GM23338 (cell line): ENCODE measurements around the gene BATF3. TPM values are rescaled to one million over a fixed set of nuclear protein-coding genes. Genes with fewer than 3 reads are reported as not detected.
A peak's percentile ranks its signal among the peaks of the same experiment; 100 is the strongest.

Experiments
- ATAC-seq: fragments of 200-7000 bp; cut with Tn5 transposase; 3 replicates; pipeline ENCODE4 v1.9.1; 2020
- DNase-seq: peaks from one replicate; pipeline ENCODE4 v3.0.0-alpha.2; 2015; ENCODE audit warnings: low spot score
- H2AFZ ChIP-seq: fragments of 200-600 bp; sonication (generic); 2 replicates; pipeline ENCODE4 v1.8.0; 2016; ENCODE audit warnings: antibody characterized with exemption, mild to moderate bottlenecking, moderate library complexity
- H3F3A ChIP-seq: fragments of 200-600 bp; sonication (generic); replicated peaks from 2 replicates; pipeline ENCODE4 v1.8.0; 2017; ENCODE audit warnings: antibody characterized with exemption, mixed run types, low read depth
- H3K27ac ChIP-seq: fragments of 200-600 bp; sonication (generic); 2 replicates; pipeline ENCODE4 v1.6.1; 2016; ENCODE audit warnings: low read depth
- H3K27me3 ChIP-seq: fragments of 200-600 bp; sonication (generic); 2 replicates; pipeline ENCODE4 v1.8.0; 2016; ENCODE audit warnings: mild to moderate bottlenecking, mixed run types, moderate library complexity; ENCODE audit not compliant: insufficient read depth
- H3K36me3 ChIP-seq: fragments of 200-600 bp; sonication (generic); 2 replicates; pipeline ENCODE4 v1.8.0; 2016; ENCODE audit warnings: mild to moderate bottlenecking; ENCODE audit not compliant: insufficient read depth
- H3K4me1 ChIP-seq: fragments of 200-600 bp; sonication (generic); 2 replicates; pipeline ENCODE4 v1.8.0; 2016; ENCODE audit warnings: mild to moderate bottlenecking, moderate library complexity; ENCODE audit not compliant: insufficient read depth
- H3K4me2 ChIP-seq: fragments of 200-600 bp; sonication (generic); 2 replicates; pipeline ENCODE4 v1.7.1; 2017; ENCODE audit warnings: mixed run types
- H3K4me3 ChIP-seq: fragments of 200-600 bp; sonication (generic); 2 replicates; pipeline ENCODE4 v1.6.1; 2016; ENCODE audit warnings: mixed run types
- H3K79me2 ChIP-seq: fragments of 200-600 bp; sonication (generic); replicated peaks from 2 replicates; pipeline ENCODE4 v1.8.0; 2017; ENCODE audit warnings: mild to moderate bottlenecking; ENCODE audit not compliant: insufficient read depth
- H3K9me2 ChIP-seq: fragments of 200-600 bp; sonication (generic); 2 replicates; pipeline ENCODE4 v1.8.0; 2017; ENCODE audit not compliant: insufficient read depth
- H4K20me1 ChIP-seq: fragments of 200-600 bp; sonication (generic); replicated peaks from 2 replicates; pipeline ENCODE4 v1.8.0; 2017; ENCODE audit warnings: mild to moderate bottlenecking; ENCODE audit not compliant: insufficient read depth
- H3K27ac Mint-ChIP-seq: 2 replicates; pipeline ENCODE4 v1.8.0; 2020; ENCODE audit warnings: inconsistent platforms, mild to moderate bottlenecking, moderate library complexity, mixed read lengths
- H3K27me3 Mint-ChIP-seq: 3 replicates; pipeline ENCODE4 v1.8.0; 2022; ENCODE audit warnings: low read depth, mild to moderate bottlenecking, moderate library complexity, mixed read lengths, inconsistent platforms; ENCODE audit not compliant: insufficient read depth, poor library complexity
- H3K36me3 Mint-ChIP-seq: 3 replicates; pipeline ENCODE4 v1.8.0; 2021; ENCODE audit warnings: low read depth, mild to moderate bottlenecking, inconsistent platforms, moderate library complexity, mixed read lengths
- H3K4me1 Mint-ChIP-seq: 3 replicates; pipeline ENCODE4 v1.8.0; 2020; ENCODE audit warnings: mild to moderate bottlenecking, inconsistent platforms, mixed read lengths
- H3K4me3 Mint-ChIP-seq: 3 replicates; pipeline ENCODE4 v1.8.0; 2021; ENCODE audit warnings: moderate library complexity, mild to moderate bottlenecking, inconsistent platforms, mixed read lengths
- H3K9me3 Mint-ChIP-seq: 3 replicates; pipeline ENCODE4 v1.8.0; 2020; ENCODE audit warnings: moderate library complexity, mild to moderate bottlenecking, inconsistent platforms, mixed read lengths
- CREB1 ChIP-seq: fragments of 250-450 bp; sonication (Bioruptor Pico); IDR thresholded peaks from 2 replicates; pipeline ENCODE4 v1.5.0; 2020; ENCODE audit warnings: low read depth, mild to moderate bottlenecking, moderate library complexity
- EZH2 ChIP-seq: fragments of 200-600 bp; sonication (generic); IDR thresholded peaks from one replicate; pipeline ENCODE4 v1.8.0; 2017; ENCODE audit warnings: antibody characterized with exemption, mild to moderate bottlenecking, low read depth; ENCODE audit not compliant: unreplicated experiment
- EZH2phosphoT487 ChIP-seq: fragments of 200-600 bp; sonication (generic); IDR thresholded peaks from one replicate; pipeline ENCODE4 v1.8.1; 2018; ENCODE audit warnings: antibody characterized with exemption; ENCODE audit not compliant: unreplicated experiment
- JUNB ChIP-seq: IDR thresholded peaks from one replicate; pipeline ENCODE4 v1.6.1; 2016; ENCODE audit warnings: antibody characterized with exemption; ENCODE audit not compliant: unreplicated experiment
- NANOG ChIP-seq: IDR thresholded peaks from 2 replicates; pipeline ENCODE4 v1.6.1; 2016; ENCODE audit warnings: antibody characterized with exemption, borderline replicate concordance
- POLR2AphosphoS5 ChIP-seq: IDR thresholded peaks from 2 replicates; pipeline ENCODE4 v1.6.1; 2016; ENCODE audit warnings: antibody characterized with exemption, low read depth
- REST ChIP-seq: IDR thresholded peaks from one replicate; pipeline ENCODE4 v1.6.1; 2018; ENCODE audit warnings: antibody characterized with exemption; ENCODE audit not compliant: unreplicated experiment
- STAT1 ChIP-seq: IDR thresholded peaks from one replicate; pipeline ENCODE4 v1.6.1; 2016; ENCODE audit warnings: antibody characterized with exemption; ENCODE audit not compliant: unreplicated experiment
- ZNF114 ChIP-seq: fragments of 250-450 bp; sonication (Bioruptor Pico); IDR thresholded peaks from 2 replicates; pipeline ENCODE4 v1.5.0; 2020; ENCODE audit warnings: mild to moderate bottlenecking, moderate library complexity
- ZNF331 ChIP-seq: fragments of 250-450 bp; sonication (Bioruptor Pico); IDR thresholded peaks from 2 replicates; pipeline ENCODE4 v1.5.0; 2020; ENCODE audit warnings: low read depth, mild to moderate bottlenecking, moderate library complexity
- polyA plus RNA-seq: library from polyadenylated mRNA; unstranded; fragments of >200 nt; fragmentation: Nextera tagmentation; extraction: Ambion mirVana; gene quantifications from 2 replicates; pipeline ENCODE4 v1.2.1, GENCODE V29; 2016
- total RNA-seq: library from RNA; depleted of rRNA; stranded (reverse); fragments of >200 nt; shearing (Covaris generic); gene quantifications from 2 replicates; pipeline ENCODE4 v1.2.3, GENCODE V29; 2014
- TF ChIP-seq, protein P1 (sequence below): IDR thresholded peaks from 2 replicates; pipeline ENCODE4 v1.6.1; 2016; ENCODE audit warnings: antibody characterized with exemption
- TF ChIP-seq, protein P2 (sequence below): fragments of 250-450 bp; sonication (Bioruptor Pico); IDR thresholded peaks from 2 replicates; pipeline ENCODE4 v1.5.0; 2020; ENCODE audit warnings: mild to moderate bottlenecking, moderate library complexity
- TF ChIP-seq, protein P3 (sequence below), 2 experiments: fragments of 200-600 bp in 1 of 2; sonication (generic) in 1 of 2; conservative IDR thresholded peaks; 2 replicates each; pipeline versions ENCODE4 v1.5.1 to v1.6.1; 2016 to 2017; ENCODE audit warnings: antibody characterized with exemption in 2 of 2, low read depth in 2 of 2, mild to moderate bottlenecking in 2 of 2, moderate library complexity in 1 of 2

BATF3 gene
- total and polyA plus RNA-seq, 2 experiments from 2014 or later, result 3.6 to 7.8 TPM

- ATAC-seq, result no peak
- Histone ChIP-seq H3K27me3 (no peaks in the 10 kb centered on the region), H3F3A (no peaks in the 10 kb centered on the region), H2AFZ (peak overlapping the region; percentile 63), H3K9me2 (peaks cover 3% of the 10 kb centered on the region; the same call in 1 of the 2 replicates), H3K4me3 (no peak overlapping the region), H3K4me2 (0 out of 2 replicates have a peak overlapping the region, but pooled peaks have one; percentile 17), H3K36me3 (no peaks in the 10 kb centered on the region), H3K79me2 (no peaks in the 10 kb centered on the region), H3K27ac (no peak overlapping the region), H3K4me1 (peaks cover 8% of the 10 kb centered on the region; the same call in 1 of the 2 replicates), H4K20me1 (no peaks in the 10 kb centered on the region)
- DNase-seq, result no peak
- TF ChIP-seq REST (no peak), ZNF114 (CRISPR knock-in tag) (no peak), POLR2AphosphoS5 (no peak), CREB1 (no peak), EZH2phosphoT487 (no peak), JUNB (no peak), ZNF331 (CRISPR knock-in tag) (no peak), NANOG (no peak), EZH2 (no peak), STAT1 (no peak)
- TF ChIP-seq, protein P1, sequence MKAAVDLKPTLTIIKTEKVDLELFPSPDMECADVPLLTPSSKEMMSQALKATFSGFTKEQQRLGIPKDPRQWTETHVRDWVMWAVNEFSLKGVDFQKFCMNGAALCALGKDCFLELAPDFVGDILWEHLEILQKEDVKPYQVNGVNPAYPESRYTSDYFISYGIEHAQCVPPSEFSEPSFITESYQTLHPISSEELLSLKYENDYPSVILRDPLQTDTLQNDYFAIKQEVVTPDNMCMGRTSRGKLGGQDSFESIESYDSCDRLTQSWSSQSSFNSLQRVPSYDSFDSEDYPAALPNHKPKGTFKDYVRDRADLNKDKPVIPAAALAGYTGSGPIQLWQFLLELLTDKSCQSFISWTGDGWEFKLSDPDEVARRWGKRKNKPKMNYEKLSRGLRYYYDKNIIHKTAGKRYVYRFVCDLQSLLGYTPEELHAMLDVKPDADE, result no peak
- TF ChIP-seq, protein P2, sequence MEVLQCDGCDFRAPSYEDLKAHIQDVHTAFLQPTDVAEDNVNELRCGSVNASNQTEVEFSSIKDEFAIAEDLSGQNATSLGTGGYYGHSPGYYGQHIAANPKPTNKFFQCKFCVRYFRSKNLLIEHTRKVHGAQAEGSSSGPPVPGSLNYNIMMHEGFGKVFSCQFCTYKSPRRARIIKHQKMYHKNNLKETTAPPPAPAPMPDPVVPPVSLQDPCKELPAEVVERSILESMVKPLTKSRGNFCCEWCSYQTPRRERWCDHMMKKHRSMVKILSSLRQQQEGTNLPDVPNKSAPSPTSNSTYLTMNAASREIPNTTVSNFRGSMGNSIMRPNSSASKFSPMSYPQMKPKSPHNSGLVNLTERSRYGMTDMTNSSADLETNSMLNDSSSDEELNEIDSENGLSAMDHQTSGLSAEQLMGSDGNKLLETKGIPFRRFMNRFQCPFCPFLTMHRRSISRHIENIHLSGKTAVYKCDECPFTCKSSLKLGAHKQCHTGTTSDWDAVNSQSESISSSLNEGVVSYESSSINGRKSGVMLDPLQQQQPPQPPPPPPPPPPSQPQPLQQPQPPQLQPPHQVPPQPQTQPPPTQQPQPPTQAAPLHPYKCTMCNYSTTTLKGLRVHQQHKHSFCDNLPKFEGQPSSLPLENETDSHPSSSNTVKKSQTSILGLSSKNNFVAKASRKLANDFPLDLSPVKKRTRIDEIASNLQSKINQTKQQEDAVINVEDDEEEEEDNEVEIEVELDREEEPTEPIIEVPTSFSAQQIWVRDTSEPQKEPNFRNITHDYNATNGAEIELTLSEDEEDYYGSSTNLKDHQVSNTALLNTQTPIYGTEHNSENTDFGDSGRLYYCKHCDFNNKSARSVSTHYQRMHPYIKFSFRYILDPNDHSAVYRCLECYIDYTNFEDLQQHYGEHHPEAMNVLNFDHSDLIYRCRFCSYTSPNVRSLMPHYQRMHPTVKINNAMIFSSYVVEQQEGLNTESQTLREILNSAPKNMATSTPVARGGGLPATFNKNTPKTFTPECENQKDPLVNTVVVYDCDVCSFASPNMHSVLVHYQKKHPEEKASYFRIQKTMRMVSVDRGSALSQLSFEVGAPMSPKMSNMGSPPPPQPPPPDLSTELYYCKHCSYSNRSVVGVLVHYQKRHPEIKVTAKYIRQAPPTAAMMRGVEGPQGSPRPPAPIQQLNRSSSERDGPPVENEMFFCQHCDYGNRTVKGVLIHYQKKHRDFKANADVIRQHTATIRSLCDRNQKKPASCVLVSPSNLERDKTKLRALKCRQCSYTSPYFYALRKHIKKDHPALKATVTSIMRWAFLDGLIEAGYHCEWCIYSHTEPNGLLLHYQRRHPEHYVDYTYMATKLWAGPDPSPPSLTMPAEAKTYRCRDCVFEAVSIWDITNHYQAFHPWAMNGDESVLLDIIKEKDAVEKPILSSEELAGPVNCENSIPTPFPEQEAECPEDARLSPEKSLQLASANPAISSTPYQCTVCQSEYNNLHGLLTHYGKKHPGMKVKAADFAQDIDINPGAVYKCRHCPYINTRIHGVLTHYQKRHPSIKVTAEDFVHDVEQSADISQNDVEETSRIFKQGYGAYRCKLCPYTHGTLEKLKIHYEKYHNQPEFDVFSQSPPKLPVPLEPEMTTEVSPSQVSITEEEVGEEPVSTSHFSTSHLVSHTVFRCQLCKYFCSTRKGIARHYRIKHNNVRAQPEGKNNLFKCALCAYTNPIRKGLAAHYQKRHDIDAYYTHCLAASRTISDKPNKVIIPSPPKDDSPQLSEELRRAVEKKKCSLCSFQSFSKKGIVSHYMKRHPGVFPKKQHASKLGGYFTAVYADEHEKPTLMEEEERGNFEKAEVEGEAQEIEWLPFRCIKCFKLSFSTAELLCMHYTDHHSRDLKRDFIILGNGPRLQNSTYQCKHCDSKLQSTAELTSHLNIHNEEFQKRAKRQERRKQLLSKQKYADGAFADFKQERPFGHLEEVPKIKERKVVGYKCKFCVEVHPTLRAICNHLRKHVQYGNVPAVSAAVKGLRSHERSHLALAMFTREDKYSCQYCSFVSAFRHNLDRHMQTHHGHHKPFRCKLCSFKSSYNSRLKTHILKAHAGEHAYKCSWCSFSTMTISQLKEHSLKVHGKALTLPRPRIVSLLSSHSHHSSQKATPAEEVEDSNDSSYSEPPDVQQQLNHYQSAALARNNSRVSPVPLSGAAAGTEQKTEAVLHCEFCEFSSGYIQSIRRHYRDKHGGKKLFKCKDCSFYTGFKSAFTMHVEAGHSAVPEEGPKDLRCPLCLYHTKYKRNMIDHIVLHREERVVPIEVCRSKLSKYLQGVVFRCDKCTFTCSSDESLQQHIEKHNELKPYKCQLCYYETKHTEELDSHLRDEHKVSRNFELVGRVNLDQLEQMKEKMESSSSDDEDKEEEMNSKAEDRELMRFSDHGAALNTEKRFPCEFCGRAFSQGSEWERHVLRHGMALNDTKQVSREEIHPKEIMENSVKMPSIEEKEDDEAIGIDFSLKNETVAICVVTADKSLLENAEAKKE (CRISPR knock-in tag), result no peak
- TF ChIP-seq, protein P3, sequence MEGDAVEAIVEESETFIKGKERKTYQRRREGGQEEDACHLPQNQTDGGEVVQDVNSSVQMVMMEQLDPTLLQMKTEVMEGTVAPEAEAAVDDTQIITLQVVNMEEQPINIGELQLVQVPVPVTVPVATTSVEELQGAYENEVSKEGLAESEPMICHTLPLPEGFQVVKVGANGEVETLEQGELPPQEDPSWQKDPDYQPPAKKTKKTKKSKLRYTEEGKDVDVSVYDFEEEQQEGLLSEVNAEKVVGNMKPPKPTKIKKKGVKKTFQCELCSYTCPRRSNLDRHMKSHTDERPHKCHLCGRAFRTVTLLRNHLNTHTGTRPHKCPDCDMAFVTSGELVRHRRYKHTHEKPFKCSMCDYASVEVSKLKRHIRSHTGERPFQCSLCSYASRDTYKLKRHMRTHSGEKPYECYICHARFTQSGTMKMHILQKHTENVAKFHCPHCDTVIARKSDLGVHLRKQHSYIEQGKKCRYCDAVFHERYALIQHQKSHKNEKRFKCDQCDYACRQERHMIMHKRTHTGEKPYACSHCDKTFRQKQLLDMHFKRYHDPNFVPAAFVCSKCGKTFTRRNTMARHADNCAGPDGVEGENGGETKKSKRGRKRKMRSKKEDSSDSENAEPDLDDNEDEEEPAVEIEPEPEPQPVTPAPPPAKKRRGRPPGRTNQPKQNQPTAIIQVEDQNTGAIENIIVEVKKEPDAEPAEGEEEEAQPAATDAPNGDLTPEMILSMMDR (conservative IDR thresholded peaks at IDR 0.05; ENCODE audit: low read depth in 2 of 2), result no peak
- H3K4me3 Mint-ChIP-seq, result no peak overlapping the region
- H3K9me3 Mint-ChIP-seq, result peaks cover 9% of the 10 kb centered on the region; the same call in 2 of the 3 replicates
- H3K4me1 Mint-ChIP-seq, result peaks cover 13% of the 10 kb centered on the region
- H3K27ac Mint-ChIP-seq, result no peak overlapping the region
- peaks cover 6% of the 10 kb centered on the region; the same call in 2 of the 3 replicates for H3K36me3 Mint-ChIP-seq
- peaks cover 11% of the 10 kb centered on the region for H3K27me3 Mint-ChIP-seq
These were observed 61.0 kb downstream of the BATF3 start for GRCh38 chr1:212638492-212639151.
